HepG2 (cell line): ENCODE data around the gene BCL2L1. TPM values are rescaled to one million over a fixed set of nuclear protein-coding genes. Genes with fewer than 3 reads are reported as not detected.
A peak's percentile ranks its signal among the peaks of the same experiment; 100 is the strongest.

ENCODE experiments used
- AFF4 ChIP-seq: sonication (generic); formaldehyde crosslinking; IDR thresholded peaks from 2 replicates; pipeline ENCODE4 v1.4.0; 2020; ENCODE audit warnings: missing genetic modification reagents
- CBX5 ChIP-seq: sonication (generic); formaldehyde crosslinking; IDR thresholded peaks from 2 replicates; pipeline ENCODE4 v1.4.0; 2020; ENCODE audit warnings: missing genetic modification reagents, borderline replicate concordance
- DNMT3B ChIP-seq: conservative IDR thresholded peaks from 2 replicates; pipeline ENCODE4 v1.6.1; 2016; ENCODE audit warnings: missing biosample characterization, control low read depth
- RBM22 ChIP-seq: fragments of 200-400 bp; formaldehyde crosslinking; optimal IDR thresholded peaks from 2 replicates; pipeline ENCODE3; 2017; ENCODE audit warnings: mild to moderate bottlenecking, low read length, moderate library complexity
- REL ChIP-seq: sonication (generic); formaldehyde crosslinking; conservative IDR thresholded peaks from 2 replicates; pipeline ENCODE4 v1.8.0; 2022; ENCODE audit warnings: mild to moderate bottlenecking, missing genetic modification reagents, moderate library complexity
- SNAPC5 ChIP-seq: sonication (generic); formaldehyde crosslinking; IDR thresholded peaks from 2 replicates; pipeline ENCODE4 v1.8.1; 2023; ENCODE audit warnings: mild to moderate bottlenecking, missing genetic modification reagents, borderline replicate concordance
- SSRP1 ChIP-seq: IDR thresholded peaks from 2 replicates; pipeline ENCODE4 v1.6.1; 2016; ENCODE audit warnings: control low read depth
- USF2 ChIP-seq, 2 experiments: sonication (generic) in 1 of 2; formaldehyde crosslinking in 1 of 2; IDR thresholded peaks; 2 replicates each; pipeline versions ENCODE4 v1.5.1 to v1.6.1; 2011 to 2020; ENCODE audit warnings: borderline replicate concordance in 1 of 2, low read depth in 1 of 2, low read length in 1 of 2, mild to moderate bottlenecking in 1 of 2, missing genetic modification reagents in 1 of 2, moderate library complexity in 1 of 2
- ZBTB10 ChIP-seq: sonication (generic); formaldehyde crosslinking; IDR thresholded peaks from 2 replicates; pipeline ENCODE4 v1.4.0; 2020; ENCODE audit warnings: missing genetic modification reagents, borderline replicate concordance
- ZNF44 ChIP-seq: sonication (generic); formaldehyde crosslinking; IDR thresholded peaks from 2 replicates; pipeline ENCODE4 v1.5.1; 2020; ENCODE audit warnings: mild to moderate bottlenecking, missing genetic modification reagents
- ZNF503 ChIP-seq: sonication (generic); formaldehyde crosslinking; IDR thresholded peaks from 2 replicates; pipeline ENCODE4 v1.4.0; 2020; ENCODE audit warnings: missing genetic modification reagents
- ZNF747 ChIP-seq: sonication (generic); formaldehyde crosslinking; IDR thresholded peaks from 2 replicates; pipeline ENCODE4 v1.8.1; 2023; ENCODE audit warnings: missing genetic modification reagents, mild to moderate bottlenecking, borderline replicate concordance
- ZNF790 ChIP-seq: sonication (generic); formaldehyde crosslinking; IDR thresholded peaks from 2 replicates; pipeline ENCODE4 v1.8.0; 2022; ENCODE audit warnings: missing genetic modification reagents, mild to moderate bottlenecking, borderline replicate concordance
- ZNF83 ChIP-seq: sonication (generic); formaldehyde crosslinking; IDR thresholded peaks from 2 replicates; pipeline ENCODE4 v1.4.0; 2020; ENCODE audit warnings: missing genetic modification reagents, mild to moderate bottlenecking, borderline replicate concordance
- polyA plus RNA-seq, 8 experiments: library from polyadenylated mRNA; depleted of rRNA in 3 of 8; stranded (reverse) in 7 of 8; unstranded in 1 of 8; fragments of >200 nt; fragmentation: Illumina TruSeq in 4 of 8; extraction: Trizol in 4 of 8; gene quantifications; 2 replicates each; pipeline versions ENCODE4 v1.2.1 to v1.2.3, GENCODE V29; 2011 to 2016; ENCODE audit warnings: low read depth in 4 of 8, missing spikeins in 1 of 8, mixed read lengths in 1 of 8; ENCODE audit not compliant: insufficient read depth in 1 of 8
- total RNA-seq, 5 experiments: library from RNA; depleted of rRNA; stranded (reverse); fragments of >200 nt; fragmentation: Illumina TruSeq; extraction: Trizol; gene quantifications; 2 replicates each; pipeline ENCODE4 v1.2.3, GENCODE V29; 2016; ENCODE audit warnings: low read depth in 1 of 5

The BCL2L1 gene
- total and polyA plus RNA-seq, 2 of the 13 experiments (the other 11 are each of a cell fraction or from before 2014, with no cell fraction given), result 164 to 258 TPM

GRCh38 chr20:31684153-31685015, 38.3 kb downstream of the BCL2L1 start (continued):
- no peak for TF ChIP-seq ZNF44 (CRISPR knock-in tag)
- TF ChIP-seq ZNF790 (CRISPR knock-in tag), result no peak
- peak; percentile 94 for TF ChIP-seq RBM22
- no peak for TF ChIP-seq ZBTB10
- TF ChIP-seq CBX5, result peak; percentile 24; the same call in 1 of the 2 replicates
- TF ChIP-seq DNMT3B, result no peak
- TF ChIP-seq SNAPC5 (CRISPR knock-in tag), result no peak
- no peak for TF ChIP-seq REL
- no peak for TF ChIP-seq ZNF503 (CRISPR knock-in tag)
- TF ChIP-seq SSRP1 (CRISPR knock-in tag), result peak; percentile 90; the same call in 1 of the 2 replicates
- no peak for TF ChIP-seq ZNF747 (CRISPR knock-in tag)
- TF ChIP-seq AFF4 (CRISPR knock-in tag), result 0 out of 2 replicates have a peak, but pooled peaks have one; percentile 18
- TF ChIP-seq USF2 (IDR thresholded peaks at IDR 0.05; ENCODE audit: low read depth, low read length), result 0 out of 2 replicates have a peak, but pooled peaks have one; percentile 13
- no peak for TF ChIP-seq USF2 (CRISPR knock-in tag; IDR thresholded peaks at IDR 0.05; ENCODE audit: borderline replicate concordance)
- no peak for TF ChIP-seq ZNF83
